ENCODE results near the gene ATG13.

ATG13 gene

DNA sequence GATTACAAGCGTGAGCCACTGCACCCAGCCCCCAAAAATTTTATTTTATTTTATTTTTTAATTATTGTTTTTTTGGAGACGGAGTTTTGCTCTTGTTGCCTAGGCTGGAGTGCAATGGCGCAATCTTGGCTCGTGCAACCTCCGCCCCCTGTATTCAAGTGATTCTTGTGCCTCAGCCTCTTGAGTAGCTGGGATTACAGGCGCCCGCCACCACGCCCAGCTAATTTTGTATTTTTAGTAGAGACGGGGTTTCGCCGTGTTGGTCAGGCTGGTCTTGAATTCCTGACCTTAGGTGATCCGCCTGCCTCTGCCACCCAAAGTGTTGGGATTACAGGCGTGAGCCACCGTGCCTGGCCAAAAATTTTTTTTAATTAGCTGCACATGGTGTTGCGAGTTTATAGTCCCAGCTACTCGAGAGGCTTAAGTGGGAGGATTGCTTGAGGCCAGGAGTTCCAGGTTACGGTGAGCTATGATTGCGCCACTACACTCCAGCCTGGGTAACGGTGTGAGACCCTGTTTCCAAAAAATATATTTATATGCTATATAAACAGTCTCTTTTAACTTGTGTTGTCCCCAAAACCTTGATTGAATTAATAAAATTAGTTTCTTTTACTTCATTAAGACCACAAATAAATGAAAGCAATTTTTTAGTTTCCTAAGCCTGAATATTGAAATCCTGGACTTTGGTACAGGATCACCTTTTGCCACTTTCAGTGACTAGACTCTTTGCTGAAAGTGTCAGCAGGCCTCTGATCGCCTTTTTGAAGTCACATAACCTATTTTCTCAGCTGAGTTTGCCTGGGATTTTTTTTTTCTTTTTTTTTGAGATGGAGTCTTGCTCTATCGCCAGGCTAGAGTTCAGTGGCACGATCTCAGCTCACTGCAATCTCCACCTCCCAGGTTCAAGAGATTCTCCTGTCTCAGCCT, 16.2 kb downstream of the ATG13 start:
- no peak overlapping the region for H3K27ac ChIP-seq (ENCODE audit: low read depth, low read length)
- H3K79me2 ChIP-seq (ENCODE audit: control insufficient read depth, low read length) = no peaks in the 10 kb centered on the region
- H3K9me3 ChIP-seq (ENCODE audit: control insufficient read depth, insufficient read depth, low read length) = no peaks in the 10 kb centered on the region
- H3K9me2 ChIP-seq (replicated peaks; ENCODE audit: control insufficient read depth, low read length) = no peaks in the 10 kb centered on the region
- no peaks in the 10 kb centered on the region for H3F3A ChIP-seq (ENCODE audit: control insufficient read depth, insufficient read depth)
- TF ChIP-seq, protein P1, sequence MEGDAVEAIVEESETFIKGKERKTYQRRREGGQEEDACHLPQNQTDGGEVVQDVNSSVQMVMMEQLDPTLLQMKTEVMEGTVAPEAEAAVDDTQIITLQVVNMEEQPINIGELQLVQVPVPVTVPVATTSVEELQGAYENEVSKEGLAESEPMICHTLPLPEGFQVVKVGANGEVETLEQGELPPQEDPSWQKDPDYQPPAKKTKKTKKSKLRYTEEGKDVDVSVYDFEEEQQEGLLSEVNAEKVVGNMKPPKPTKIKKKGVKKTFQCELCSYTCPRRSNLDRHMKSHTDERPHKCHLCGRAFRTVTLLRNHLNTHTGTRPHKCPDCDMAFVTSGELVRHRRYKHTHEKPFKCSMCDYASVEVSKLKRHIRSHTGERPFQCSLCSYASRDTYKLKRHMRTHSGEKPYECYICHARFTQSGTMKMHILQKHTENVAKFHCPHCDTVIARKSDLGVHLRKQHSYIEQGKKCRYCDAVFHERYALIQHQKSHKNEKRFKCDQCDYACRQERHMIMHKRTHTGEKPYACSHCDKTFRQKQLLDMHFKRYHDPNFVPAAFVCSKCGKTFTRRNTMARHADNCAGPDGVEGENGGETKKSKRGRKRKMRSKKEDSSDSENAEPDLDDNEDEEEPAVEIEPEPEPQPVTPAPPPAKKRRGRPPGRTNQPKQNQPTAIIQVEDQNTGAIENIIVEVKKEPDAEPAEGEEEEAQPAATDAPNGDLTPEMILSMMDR (IDR thresholded peaks at IDR 0.05; ENCODE audit: low read depth, low read length, poor library complexity, severe bottlenecking) = no peak
- no peak for TF ChIP-seq EZH2phosphoT487 (IDR thresholded peaks at IDR 0.05; ENCODE audit: borderline replicate concordance, low read length)
- no peak overlapping the region for H3K4me2 ChIP-seq (ENCODE audit: low read length)
- no peak overlapping the region for H3K4me3 ChIP-seq (ENCODE audit: low read length)
- no peaks in the 10 kb centered on the region for H3K27me3 ChIP-seq (ENCODE audit: control insufficient read depth, low read length)
- no peaks in the 10 kb centered on the region for H3K4me1 ChIP-seq (ENCODE audit: control insufficient read depth, low read length)
- peaks cover 8% of the 10 kb centered on the region; the same call in 1 of the 2 replicates for H3K36me3 ChIP-seq (ENCODE audit: control insufficient read depth, low read length)
- H4K20me1 ChIP-seq (ENCODE audit: control insufficient read depth, insufficient read depth, low read depth, low read length) = no peaks in the 10 kb centered on the region

DNA sequence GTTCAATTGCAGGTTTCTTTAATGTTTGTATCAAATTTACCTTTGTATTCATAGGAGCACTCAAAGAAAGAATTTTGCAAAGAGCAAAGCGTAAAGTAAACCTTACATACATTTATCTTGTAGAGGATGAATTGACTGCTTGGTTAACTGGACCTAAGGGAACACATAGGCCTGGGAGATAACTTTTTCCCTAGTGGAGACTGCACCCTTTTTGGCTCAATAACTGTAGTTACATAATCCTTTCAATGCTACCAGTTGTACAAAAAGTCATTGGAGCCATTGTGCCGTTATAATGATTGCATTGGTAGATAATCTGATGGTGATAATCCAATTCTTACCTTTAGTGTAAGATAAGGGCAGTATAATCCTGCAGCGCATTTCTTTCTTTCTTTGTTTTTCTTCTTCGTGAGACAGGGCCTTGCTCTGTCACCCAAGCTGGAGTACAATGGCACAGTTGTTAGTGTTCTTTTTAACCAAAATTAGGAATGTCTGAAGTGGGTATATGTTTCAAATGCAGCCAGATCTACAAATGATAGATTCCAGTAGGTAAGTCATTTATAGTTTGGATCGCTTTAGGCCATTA, 18.3 kb downstream of the ATG13 start:
- TF ChIP-seq, protein P1 (IDR thresholded peaks at IDR 0.05; ENCODE audit: low read depth, low read length, poor library complexity, severe bottlenecking) = no peak
- no peak for TF ChIP-seq EZH2phosphoT487 (IDR thresholded peaks at IDR 0.05; ENCODE audit: borderline replicate concordance, low read length)
- H3K4me2 ChIP-seq (ENCODE audit: low read length) = no peak overlapping the region
- no peaks in the 10 kb centered on the region for H3K9me3 ChIP-seq (ENCODE audit: control insufficient read depth, insufficient read depth, low read length)
- H3K27ac ChIP-seq (ENCODE audit: low read depth, low read length) = no peak overlapping the region
- H3K27me3 ChIP-seq (ENCODE audit: control insufficient read depth, low read length) = no peaks in the 10 kb centered on the region
- H4K20me1 ChIP-seq (ENCODE audit: control insufficient read depth, insufficient read depth, low read depth, low read length) = no peaks in the 10 kb centered on the region
- H3K36me3 ChIP-seq (ENCODE audit: control insufficient read depth, low read length) = peaks cover 11% of the 10 kb centered on the region
- H3K4me1 ChIP-seq (ENCODE audit: control insufficient read depth, low read length) = no peaks in the 10 kb centered on the region
- no peaks in the 10 kb centered on the region; the same call in 1 of the 2 replicates for H3F3A ChIP-seq (ENCODE audit: control insufficient read depth, insufficient read depth)
- no peak overlapping the region for H3K4me3 ChIP-seq (ENCODE audit: low read length)
- no peaks in the 10 kb centered on the region for H3K9me2 ChIP-seq (replicated peaks; ENCODE audit: control insufficient read depth, low read length)
- no peaks in the 10 kb centered on the region for H3K79me2 ChIP-seq (ENCODE audit: control insufficient read depth, low read length)

DNA sequence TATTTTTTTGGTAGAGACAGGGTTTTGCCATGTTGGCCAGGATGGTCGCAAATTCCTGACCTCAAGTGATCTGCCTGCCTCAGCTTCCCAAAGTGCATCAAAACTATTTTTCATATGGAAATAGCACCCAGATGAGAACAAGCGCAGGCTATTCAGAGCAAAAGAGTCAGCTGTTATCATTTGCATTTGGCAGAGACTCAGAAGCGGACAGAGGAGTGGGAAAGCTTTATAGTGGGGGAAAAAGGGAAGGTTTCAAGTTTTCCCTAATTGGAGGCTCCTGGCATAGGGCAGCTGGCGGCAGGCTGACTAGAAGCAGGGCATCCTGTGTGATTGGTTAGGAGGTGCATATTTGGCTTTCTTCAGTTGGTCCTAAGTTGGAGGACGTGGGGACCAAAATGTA, 20.2 kb downstream of the ATG13 start:
- no peak overlapping the region for H3K4me3 ChIP-seq (ENCODE audit: low read length)
- H3F3A ChIP-seq (ENCODE audit: control insufficient read depth, insufficient read depth) = no peaks in the 10 kb centered on the region; the same call in 1 of the 2 replicates
- H3K36me3 ChIP-seq (ENCODE audit: control insufficient read depth, low read length) = peaks cover 11% of the 10 kb centered on the region
- no peaks in the 10 kb centered on the region for H3K4me1 ChIP-seq (ENCODE audit: control insufficient read depth, low read length)
- no peaks in the 10 kb centered on the region for H3K9me2 ChIP-seq (replicated peaks; ENCODE audit: control insufficient read depth, low read length)
- no peaks in the 10 kb centered on the region for H3K79me2 ChIP-seq (ENCODE audit: control insufficient read depth, low read length)
- no peaks in the 10 kb centered on the region for H4K20me1 ChIP-seq (ENCODE audit: control insufficient read depth, insufficient read depth, low read depth, low read length)
- H3K9me3 ChIP-seq (ENCODE audit: control insufficient read depth, insufficient read depth, low read length) = no peaks in the 10 kb centered on the region
- TF ChIP-seq, protein P1 (IDR thresholded peaks at IDR 0.05; ENCODE audit: low read depth, low read length, poor library complexity, severe bottlenecking) = no peak
- no peak for TF ChIP-seq EZH2phosphoT487 (IDR thresholded peaks at IDR 0.05; ENCODE audit: borderline replicate concordance, low read length)
- H3K27me3 ChIP-seq (ENCODE audit: control insufficient read depth, low read length) = no peaks in the 10 kb centered on the region
- H3K27ac ChIP-seq (ENCODE audit: low read depth, low read length) = no peak overlapping the region
- no peak overlapping the region for H3K4me2 ChIP-seq (ENCODE audit: low read length)
